H1 (cell line): ENCODE data around the gene ZNF700. TPM values are rescaled to one million over a fixed set of nuclear protein-coding genes. Genes with fewer than 3 reads are reported as not detected.
"Not testable (repeated sequence)": the region's sequence is repeated elsewhere in the genome, so short reads cannot be mapped to it uniquely, and the experiment has no call there.

Experiments
- CTCF ChIA-PET: fragments of 300-600 bp; sonication (Branson Sonifier 250); formaldehyde crosslinking; loops from one replicate; lab custom pipeline; 2021; ENCODE audit not compliant: partially characterized antibody; lab: Charles Lee
- POLR2A ChIA-PET: fragments of 300-600 bp; sonication (Branson Sonifier 250); formaldehyde crosslinking; loops from one replicate; lab custom pipeline; 2021; ENCODE audit warnings: inconsistent platforms; ENCODE audit not compliant: partially characterized antibody; lab: Charles Lee
- DNase-seq, 2 experiments: peaks; one replicate each; pipeline versions ENCODE4 v3.0.0 to v3.0.0-alpha.2; 2010 to 2022; ENCODE audit warnings: low spot score in 2 of 2, low read depth in 1 of 2, mixed read lengths in 1 of 2
- FAIRE-seq: peaks from 2 replicates; lab custom pipeline; 2011; peaks lifted over from hg19 to GRCh38; lab: Jason Lieb, UNC
- H2AFZ ChIP-seq: 2 replicates; pipeline ENCODE4 v1.8.1; 2012; ENCODE audit warnings: low read length, inconsistent platforms
- H2AK5ac ChIP-seq: 2 replicates; pipeline ENCODE4 v1.6.1; 2013; ENCODE audit warnings: low read depth, low read length
- H2BK120ac ChIP-seq: replicated peaks from 2 replicates; pipeline ENCODE3; 2013; ENCODE audit warnings: low read depth, low read length, inconsistent platforms
- H2BK12ac ChIP-seq: 2 replicates; pipeline ENCODE4 v1.6.1; 2013; ENCODE audit warnings: low read depth, low read length
- H2BK15ac ChIP-seq: 2 replicates; pipeline ENCODE4 v1.6.1; 2013; ENCODE audit warnings: low read length
- H2BK20ac ChIP-seq: 2 replicates; pipeline ENCODE4 v1.6.1; 2013; ENCODE audit warnings: low read length
- H2BK5ac ChIP-seq: 2 replicates; pipeline ENCODE4 v1.6.1; 2013; ENCODE audit warnings: low read depth, low read length
- H3K14ac ChIP-seq: 2 replicates; pipeline ENCODE4 v1.6.1; 2013; ENCODE audit warnings: inconsistent platforms; ENCODE audit not compliant: insufficient read length
- H3K18ac ChIP-seq: 2 replicates; pipeline ENCODE4 v1.6.1; 2013; ENCODE audit warnings: low read length; ENCODE audit errors: extremely low read depth
- H3K23ac ChIP-seq: 2 replicates; pipeline ENCODE4 v1.6.1; 2013; ENCODE audit warnings: inconsistent platforms; ENCODE audit not compliant: insufficient read length
- H3K23me2 ChIP-seq: 2 replicates; pipeline ENCODE4 v1.6.1; 2013; ENCODE audit warnings: low read depth, low read length
- H3K27ac ChIP-seq: 2 replicates; pipeline ENCODE4 v1.6.1; 2011; ENCODE audit warnings: low read depth, low read length, inconsistent platforms
- H3K27me3 ChIP-seq, 4 experiments: replicated peaks in 1 of 4; 1 replicate in 1 of 4; 2 replicates in 3 of 4; pipeline versions ENCODE4 v1.6.1 to v1.8.1; 2011 to 2013; ENCODE audit warnings: low read length in 3 of 4, mild to moderate bottlenecking in 3 of 4, inconsistent platforms in 2 of 4, mixed read lengths in 2 of 4, moderate library complexity in 1 of 4; ENCODE audit not compliant: control insufficient read depth in 3 of 4, insufficient read depth in 3 of 4; ENCODE audit errors: extremely low read depth in 1 of 4
- H3K36me3 ChIP-seq, 4 experiments: 2 replicates each; pipeline versions ENCODE4 v1.6.1 to v1.8.1; 2011 to 2013; ENCODE audit warnings: mild to moderate bottlenecking in 4 of 4, low read length in 3 of 4, moderate library complexity in 2 of 4, control low read depth in 1 of 4, inconsistent platforms in 1 of 4; ENCODE audit not compliant: insufficient read depth in 4 of 4, control insufficient read depth in 2 of 4
- H3K4ac ChIP-seq: replicated peaks from 2 replicates; pipeline ENCODE3; 2013; ENCODE audit warnings: low read length, low read depth, mixed read lengths, inconsistent platforms; ENCODE audit not compliant: insufficient read length
- H3K4me1 ChIP-seq, 4 experiments: replicated peaks in 1 of 4; 1 replicate in 1 of 4; 2 replicates in 3 of 4; pipeline versions ENCODE4 v1.6.1 to v1.8.1; 2011 to 2013; ENCODE audit warnings: low read length in 3 of 4, inconsistent platforms in 2 of 4, mixed read lengths in 1 of 4; ENCODE audit not compliant: insufficient read depth in 4 of 4, control insufficient read depth in 3 of 4
- H3K4me2 ChIP-seq, 2 experiments: 2 replicates each; pipeline versions ENCODE4 v1.6.1 to v1.8.1; 2011 to 2013; ENCODE audit warnings: low read depth in 2 of 2, low read length in 2 of 2, control low read depth in 1 of 2, inconsistent platforms in 1 of 2, mild to moderate bottlenecking in 1 of 2; ENCODE audit not compliant: insufficient read depth in 1 of 2
- H3K4me3 ChIP-seq, 4 experiments: fragments of 200-600, 300-600 bp in 1 of 4; sonication (generic), shearing (Covaris generic), sonication (Bioruptor Twin) in 1 of 4; 2 replicates each; pipeline versions ENCODE4 v1.5.1 to v1.8.1; 2011 to 2016; ENCODE audit warnings: low read length in 4 of 4, low read depth in 3 of 4, control low read depth in 2 of 4, inconsistent platforms in 2 of 4, mild to moderate bottlenecking in 2 of 4, mixed read lengths in 1 of 4, moderate library complexity in 1 of 4; ENCODE audit not compliant: insufficient read depth in 2 of 4; ENCODE audit errors: extremely low read depth in 1 of 4
- H3K56ac ChIP-seq: replicated peaks from 2 replicates; pipeline ENCODE3; 2013; ENCODE audit warnings: low read depth, mild to moderate bottlenecking, mixed read lengths, low read length, inconsistent platforms; ENCODE audit not compliant: insufficient read length
- H3K79me1 ChIP-seq: 2 replicates; pipeline ENCODE4 v1.6.1; 2013; ENCODE audit warnings: low read depth, low read length, control low read depth
- H3K79me2 ChIP-seq, 2 experiments: 2 replicates each; pipeline versions ENCODE4 v1.6.1 to v1.8.1; 2012 to 2013; ENCODE audit warnings: low read length in 2 of 2, mild to moderate bottlenecking in 2 of 2, inconsistent platforms in 1 of 2; ENCODE audit not compliant: insufficient read depth in 2 of 2, control insufficient read depth in 1 of 2
- H3K9ac ChIP-seq, 4 experiments: replicated peaks in 1 of 4; 1 replicate in 1 of 4; 2 replicates in 3 of 4; pipeline versions ENCODE4 v1.6.1 to v1.8.1; 2011 to 2013; ENCODE audit warnings: low read depth in 3 of 4, low read length in 3 of 4, control low read depth in 2 of 4, mild to moderate bottlenecking in 2 of 4, moderate library complexity in 2 of 4, inconsistent platforms in 1 of 4; ENCODE audit errors: extremely low read depth in 1 of 4
- H3K9me3 ChIP-seq, 2 experiments: 2 replicates each; pipeline versions ENCODE4 v1.6.1 to v1.8.1; 2012 to 2013; ENCODE audit warnings: mild to moderate bottlenecking in 2 of 2, moderate library complexity in 2 of 2, control low read depth in 1 of 2, inconsistent platforms in 1 of 2, low read depth in 1 of 2, low read length in 1 of 2, mixed read lengths in 1 of 2; ENCODE audit not compliant: insufficient read depth in 2 of 2
- H4K20me1 ChIP-seq, 2 experiments: replicated peaks in 1 of 2; 2 replicates each; pipeline versions ENCODE3 to v1.8.1; 2011 to 2013; ENCODE audit warnings: inconsistent platforms in 2 of 2, low read length in 2 of 2, mild to moderate bottlenecking in 1 of 2; ENCODE audit not compliant: insufficient read depth in 2 of 2, control insufficient read depth in 1 of 2
- H4K5ac ChIP-seq: 2 replicates; pipeline ENCODE4 v1.6.1; 2013; ENCODE audit warnings: low read length, low read depth, mixed read lengths, inconsistent platforms; ENCODE audit not compliant: insufficient read length
- H4K8ac ChIP-seq: 2 replicates; pipeline ENCODE4 v1.8.0; 2013; ENCODE audit warnings: mild to moderate bottlenecking, moderate library complexity, low read length, inconsistent platforms; ENCODE audit not compliant: insufficient read depth; ENCODE audit errors: extremely low read depth
- H4K91ac ChIP-seq: replicated peaks from 2 replicates; pipeline ENCODE3; 2013; ENCODE audit warnings: low read length, mixed read lengths, inconsistent platforms; ENCODE audit not compliant: insufficient read length
- JUND ChIP-seq: IDR thresholded peaks from 2 replicates; pipeline ENCODE4 v1.6.1; 2011; ENCODE audit warnings: mild to moderate bottlenecking, improper control_type of control experiment, low read length
- RAD21 ChIP-seq, 2 experiments: IDR thresholded peaks in 1 of 2; conservative IDR thresholded peaks in 1 of 2; 2 replicates each; pipeline ENCODE4 v1.6.1; 2011; ENCODE audit warnings: low read depth in 2 of 2, low read length in 2 of 2, improper control_type of control experiment in 1 of 2, inconsistent platforms in 1 of 2, mild to moderate bottlenecking in 1 of 2, moderate library complexity in 1 of 2
- WGBS, 2 experiments: shearing (Covaris generic) in 1 of 2; methylation state at CpG; one replicate each; pipeline versions ENCODE4 v1.1.6 to v1.1.7; 2013 to 2015; ENCODE audit warnings: low lambda C conversion rate in 2 of 2, mixed read lengths in 2 of 2, inconsistent platforms in 1 of 2, low coverage in 1 of 2, missing lambda C conversion rate in 1 of 2; ENCODE audit not compliant: insufficient replicate concordance in 2 of 2, insufficient coverage in 1 of 2, insufficient read length in 1 of 2; ENCODE audit errors: extremely low coverage in 1 of 2, missing lambda C conversion rate in 1 of 2; 5-methylcytosine and 5-hydroxymethylcytosine counted together
- polyA plus RNA-seq, 7 experiments: library from polyadenylated mRNA; depleted of rRNA in 3 of 7; stranded (reverse) in 5 of 7; unstranded in 2 of 7; fragments of >200 nt in 5 of 7; fragments of 200-250 nt in 2 of 7; gene quantifications; 1 replicate in 5 of 7; 2 replicates in 1 of 7; 4 replicates in 1 of 7; pipeline versions ENCODE4 v1.2.1 to v1.2.3, GENCODE V29; 2011 to 2013; ENCODE audit warnings: missing spikeins in 2 of 7, mixed read lengths in 2 of 7
- total RNA-seq: library from RNA; stranded (reverse); fragmentation: NEBNext Ultra II Directional; extraction: Animal tissue kit (Norgen Biotek cat#: 25700); gene quantifications from 2 replicates; pipeline ENCODE4 v1.2.1, GENCODE V29; 2021
- TF ChIP-seq, protein P1 (sequence below), 3 experiments: IDR thresholded peaks; 1 replicate in 2 of 3; 2 replicates in 1 of 3; pipeline versions ENCODE4 v1.5.1 to v1.6.1; 2011; ENCODE audit warnings: low read length in 3 of 3, mild to moderate bottlenecking in 3 of 3, inconsistent platforms in 2 of 3, low read depth in 1 of 3, moderate library complexity in 1 of 3; ENCODE audit not compliant: insufficient read depth in 1 of 3; ENCODE audit errors: control extremely low read depth in 1 of 3

ZNF700 gene
- total and polyA plus RNA-seq, 2 of the 8 experiments (the other 6 are each of a cell fraction or from before 2014, with no cell fraction given): 3.0 to 10.5 TPM

DNA sequence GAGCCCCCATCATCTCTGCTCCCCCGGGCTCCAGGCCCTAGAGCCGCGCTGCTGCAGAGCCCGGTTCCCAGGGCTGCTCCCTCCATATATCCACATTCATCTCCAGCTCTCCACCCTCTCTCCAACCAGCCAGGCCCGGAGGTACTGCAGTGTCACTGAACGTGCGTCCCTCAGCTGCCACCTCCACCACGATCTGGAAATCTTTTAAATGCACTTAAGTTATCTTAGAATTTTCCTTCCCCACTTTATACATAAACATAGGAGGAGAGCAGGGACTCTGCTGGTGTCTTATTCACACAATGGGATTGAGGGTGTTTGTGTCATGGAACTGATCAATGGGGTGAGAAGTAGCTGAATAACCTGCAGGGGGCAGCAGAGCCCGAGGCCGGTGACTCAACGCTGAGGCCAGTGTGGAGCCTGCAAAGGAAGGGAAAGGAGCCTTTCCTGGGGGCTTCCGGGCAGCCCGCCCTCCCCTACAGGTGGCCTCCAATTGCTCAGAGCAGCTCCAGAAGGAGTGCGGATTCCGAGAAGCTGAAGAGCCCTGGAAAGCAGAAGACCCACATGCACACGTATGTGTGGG, 45.1 kb upstream of the ZNF700 start:
- H3K14ac ChIP-seq, H4K20me1 ChIP-seq, H2BK120ac ChIP-seq, H3K27ac ChIP-seq, H3K18ac ChIP-seq, H4K8ac ChIP-seq, H3K9me3 ChIP-seq, H3K4ac ChIP-seq, H4K5ac ChIP-seq, H2BK12ac ChIP-seq, H3K9ac ChIP-seq, H3K4me3 ChIP-seq, H3K23me2 ChIP-seq, H2AFZ ChIP-seq, H3K56ac ChIP-seq, H4K91ac ChIP-seq, H3K4me1 ChIP-seq, H3K23ac ChIP-seq, H3K27me3 ChIP-seq, H2AK5ac ChIP-seq, H2BK20ac ChIP-seq, H3K36me3 ChIP-seq, H3K79me1 ChIP-seq, H2BK15ac ChIP-seq, H3K79me2 ChIP-seq, H3K4me2 ChIP-seq, H2BK5ac ChIP-seq: not testable (repeated sequence)
- ChIA-PET POLR2A (interaction anchor here (0.6 to 11.6 kb wide), 7 partner anchors 45 to 261 kb away, joined by 3 to 65 read pairs (median 5); partner anchors contain the start of genes ZNF20, ZNF700 and ZNF878), CTCF (interaction anchor here (0.7 to 12.8 kb wide), 48 partner anchors 9 to 435 kb away, joined by 3 to 169 read pairs (median 4); partner anchors contain the start of genes ZNF20, ZNF440, ZNF491 and ZNF700)
- WGBS, 2 experiments: 64% methylated on average over 16 of the region's 16 CpGs; no CpG with 5 or more reads in 1 of the 2 experiments
- FAIRE-seq: peak; percentile 71
- peak in 1 of 2 experiments; percentile 78 for DNase-seq
- peak; percentile 31 to 46 for TF ChIP-seq RAD21 (IDR thresholded peaks at IDR 0.05 in 1 of 2, conservative IDR thresholded peaks at IDR 0.05 in 1 of 2; ENCODE audit: low read depth in 2 of 2, low read length in 2 of 2)
- TF ChIP-seq JUND: peak; percentile 32; the same call in 1 of the 2 replicates
- TF ChIP-seq, protein P1, sequence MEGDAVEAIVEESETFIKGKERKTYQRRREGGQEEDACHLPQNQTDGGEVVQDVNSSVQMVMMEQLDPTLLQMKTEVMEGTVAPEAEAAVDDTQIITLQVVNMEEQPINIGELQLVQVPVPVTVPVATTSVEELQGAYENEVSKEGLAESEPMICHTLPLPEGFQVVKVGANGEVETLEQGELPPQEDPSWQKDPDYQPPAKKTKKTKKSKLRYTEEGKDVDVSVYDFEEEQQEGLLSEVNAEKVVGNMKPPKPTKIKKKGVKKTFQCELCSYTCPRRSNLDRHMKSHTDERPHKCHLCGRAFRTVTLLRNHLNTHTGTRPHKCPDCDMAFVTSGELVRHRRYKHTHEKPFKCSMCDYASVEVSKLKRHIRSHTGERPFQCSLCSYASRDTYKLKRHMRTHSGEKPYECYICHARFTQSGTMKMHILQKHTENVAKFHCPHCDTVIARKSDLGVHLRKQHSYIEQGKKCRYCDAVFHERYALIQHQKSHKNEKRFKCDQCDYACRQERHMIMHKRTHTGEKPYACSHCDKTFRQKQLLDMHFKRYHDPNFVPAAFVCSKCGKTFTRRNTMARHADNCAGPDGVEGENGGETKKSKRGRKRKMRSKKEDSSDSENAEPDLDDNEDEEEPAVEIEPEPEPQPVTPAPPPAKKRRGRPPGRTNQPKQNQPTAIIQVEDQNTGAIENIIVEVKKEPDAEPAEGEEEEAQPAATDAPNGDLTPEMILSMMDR (IDR thresholded peaks at IDR 0.05; ENCODE audit: control extremely low read depth in 1 of 3, insufficient read depth in 1 of 3, low read depth in 1 of 3, low read length in 3 of 3): peak; percentile 33 to 47 (median 44); a peak in 3 of 4 replicates
- TF ChIP-seq, all 59 proteins: peak for 3; not testable (repeated sequence) for 56
